H9 (cell line): ENCODE results near the gene MDK. TPM values are rescaled to one million over a fixed set of nuclear protein-coding genes. Genes with fewer than 3 reads are reported as not detected.

Experiments used
- DNase-seq: peaks from one replicate; pipeline ENCODE4 v3.0.0-alpha.2; 2017
- H2AFZ ChIP-seq: one replicate; pipeline ENCODE4 v1.6.1; 2013; ENCODE audit warnings: mild to moderate bottlenecking, low read length, control low read depth, moderate library complexity
- H2AK5ac ChIP-seq: 2 replicates; pipeline ENCODE4 v1.6.1; 2013; ENCODE audit warnings: low read length, control low read depth, mixed read lengths; ENCODE audit not compliant: insufficient read length
- H2BK120ac ChIP-seq: one replicate; pipeline ENCODE4 v1.6.1; 2013; ENCODE audit warnings: low read depth, mild to moderate bottlenecking, low read length, control low read depth, inconsistent platforms; ENCODE audit not compliant: poor library complexity, severe bottlenecking
- H2BK12ac ChIP-seq: 2 replicates; pipeline ENCODE4 v1.6.1; 2013; ENCODE audit warnings: low read length, control low read depth, mixed read lengths, low read depth; ENCODE audit not compliant: insufficient read length
- H2BK15ac ChIP-seq: 2 replicates; pipeline ENCODE4 v1.6.1; 2013; ENCODE audit warnings: low read depth, low read length, control low read depth
- H2BK20ac ChIP-seq: one replicate; pipeline ENCODE4 v1.6.1; 2013; ENCODE audit warnings: low read depth, mild to moderate bottlenecking, low read length, control low read depth, inconsistent platforms; ENCODE audit not compliant: poor library complexity, severe bottlenecking
- H2BK5ac ChIP-seq: 2 replicates; pipeline ENCODE4 v1.6.1; 2013; ENCODE audit warnings: low read length, control low read depth, mixed read lengths; ENCODE audit not compliant: insufficient read length
- H3K14ac ChIP-seq: 2 replicates; pipeline ENCODE4 v1.6.1; 2013; ENCODE audit warnings: low read length, control low read depth; ENCODE audit not compliant: insufficient read depth
- H3K18ac ChIP-seq: 2 replicates; pipeline ENCODE4 v1.6.1; 2013; ENCODE audit warnings: low read depth, mild to moderate bottlenecking, mixed read lengths, low read length, control low read depth; ENCODE audit not compliant: insufficient read length
- H3K23ac ChIP-seq: 2 replicates; pipeline ENCODE4 v1.6.1; 2013; ENCODE audit warnings: low read length, control low read depth, mixed read lengths, low read depth; ENCODE audit not compliant: insufficient read length
- H3K23me2 ChIP-seq: 2 replicates; pipeline ENCODE4 v1.6.1; 2013; ENCODE audit warnings: low read depth, mild to moderate bottlenecking, mixed read lengths, low read length, control low read depth; ENCODE audit not compliant: insufficient read length, poor library complexity, severe bottlenecking
- H3K27ac ChIP-seq: 2 replicates; pipeline ENCODE4 v1.5.1; 2013; ENCODE audit warnings: low read length, control low read depth, mixed read lengths, low read depth; ENCODE audit not compliant: insufficient read length
- H3K27me3 ChIP-seq: 2 replicates; pipeline ENCODE4 v1.6.1; 2013; ENCODE audit warnings: low read length, control low read depth, inconsistent platforms; ENCODE audit not compliant: insufficient read depth
- H3K4ac ChIP-seq: 2 replicates; pipeline ENCODE4 v1.6.1; 2013; ENCODE audit warnings: low read depth, mild to moderate bottlenecking, control low read depth, inconsistent platforms, low read length, moderate library complexity
- H3K4me1 ChIP-seq: 2 replicates; pipeline ENCODE4 v1.6.1; 2013; ENCODE audit warnings: low read length, control low read depth, inconsistent platforms; ENCODE audit not compliant: insufficient read depth
- H3K4me2 ChIP-seq: 2 replicates; pipeline ENCODE4 v1.6.1; 2013; ENCODE audit warnings: low read length, control low read depth, mixed read lengths; ENCODE audit not compliant: insufficient read length, insufficient read depth
- H3K56ac ChIP-seq: 2 replicates; pipeline ENCODE4 v1.6.1; 2013; ENCODE audit warnings: low read depth, mild to moderate bottlenecking, mixed read lengths, low read length, control low read depth; ENCODE audit not compliant: insufficient read length
- H3K79me1 ChIP-seq: 2 replicates; pipeline ENCODE4 v1.6.1; 2013; ENCODE audit warnings: low read depth, mild to moderate bottlenecking, moderate library complexity, low read length, control low read depth, inconsistent platforms; ENCODE audit not compliant: insufficient read depth, poor library complexity, severe bottlenecking
- H3K79me2 ChIP-seq: 2 replicates; pipeline ENCODE4 v1.6.1; 2013; ENCODE audit warnings: low read length, control low read depth, inconsistent platforms; ENCODE audit not compliant: insufficient read depth
- H3K9ac ChIP-seq: 2 replicates; pipeline ENCODE4 v1.6.1; 2013; ENCODE audit warnings: low read length, control low read depth, mixed read lengths; ENCODE audit not compliant: insufficient read length; ENCODE audit errors: extremely low read depth
- H3K9me3 ChIP-seq: one replicate; pipeline ENCODE4 v1.6.1; 2013; ENCODE audit warnings: low read depth, low read length, inconsistent platforms; ENCODE audit not compliant: control insufficient read depth
- H3T11ph ChIP-seq: one replicate; pipeline ENCODE4 v1.6.1; 2013; ENCODE audit warnings: mild to moderate bottlenecking, low read length, control low read depth, inconsistent platforms
- H4K20me1 ChIP-seq: one replicate; pipeline ENCODE4 v1.6.1; 2013; ENCODE audit not compliant: control insufficient read depth, insufficient read length, insufficient read depth
- H4K5ac ChIP-seq: 2 replicates; pipeline ENCODE4 v1.6.1; 2013; ENCODE audit warnings: low read depth, mild to moderate bottlenecking, mixed read lengths, low read length, control low read depth; ENCODE audit not compliant: insufficient read length
- H4K8ac ChIP-seq: replicated peaks from 2 replicates; pipeline ENCODE4 v1.6.1; 2013; ENCODE audit warnings: low read length, control low read depth, mixed read lengths, low read depth; ENCODE audit not compliant: insufficient read length
- H4K91ac ChIP-seq: 2 replicates; pipeline ENCODE4 v1.6.1; 2013; ENCODE audit warnings: low read depth, mild to moderate bottlenecking, moderate library complexity, mixed read lengths, low read length, control low read depth; ENCODE audit not compliant: insufficient read length
- H3K27ac Mint-ChIP-seq, 3 experiments: 2 replicates in 2 of 3; 3 replicates in 1 of 3; pipeline ENCODE4 v1.8.0; 2020 to 2021; ENCODE audit warnings: mixed read lengths in 3 of 3, mild to moderate bottlenecking in 1 of 3, moderate library complexity in 1 of 3
- H3K27me3 Mint-ChIP-seq: 2 replicates; pipeline ENCODE4 v1.8.0; 2021; ENCODE audit warnings: low read depth, mild to moderate bottlenecking, moderate library complexity, mixed read lengths
- H3K36me3 Mint-ChIP-seq, 3 experiments: 2 replicates in 2 of 3; 3 replicates in 1 of 3; pipeline ENCODE4 v1.8.0; 2020 to 2021; ENCODE audit warnings: low read depth in 3 of 3, mixed read lengths in 3 of 3; ENCODE audit not compliant: insufficient read depth in 1 of 3
- H3K4me1 Mint-ChIP-seq, 2 experiments: 2 replicates each; pipeline ENCODE4 v1.8.0; 2020; ENCODE audit warnings: mixed read lengths in 2 of 2
- H3K4me3 Mint-ChIP-seq, 2 experiments: 2 replicates in 1 of 2; 3 replicates in 1 of 2; pipeline ENCODE4 v1.8.0; 2020 to 2021; ENCODE audit warnings: mild to moderate bottlenecking in 2 of 2, mixed read lengths in 2 of 2, moderate library complexity in 1 of 2
- H3K9me3 Mint-ChIP-seq, 2 experiments: 2 replicates in 1 of 2; 3 replicates in 1 of 2; pipeline ENCODE4 v1.8.0; 2020; ENCODE audit warnings: mild to moderate bottlenecking in 2 of 2, mixed read lengths in 2 of 2, moderate library complexity in 1 of 2
- CTCF ChIP-seq: fragments of 200-600 bp; sonication (generic); conservative IDR thresholded peaks from 3 replicates; pipeline ENCODE4 v1.8.0; 2021; ENCODE audit warnings: antibody characterized with exemption, mild to moderate bottlenecking
- WGBS: extraction: QIAGEN DNeasy Blood & Tissue Kit; methylation state at CpG from one replicate; pipeline ENCODE4 v1.1.7; 2013; ENCODE audit warnings: missing lambda C conversion rate, low lambda C conversion rate, mixed read lengths; ENCODE audit not compliant: insufficient read length; ENCODE audit errors: extremely low coverage; 5-methylcytosine and 5-hydroxymethylcytosine counted together
- total RNA-seq: library from RNA; stranded (reverse); gene quantifications from 2 replicates; pipeline ENCODE4 v1.2.1, GENCODE V29; 2021

Gene MDK
- total RNA-seq, 1 experiment from 2014 or later = 392 TPM

DNA sequence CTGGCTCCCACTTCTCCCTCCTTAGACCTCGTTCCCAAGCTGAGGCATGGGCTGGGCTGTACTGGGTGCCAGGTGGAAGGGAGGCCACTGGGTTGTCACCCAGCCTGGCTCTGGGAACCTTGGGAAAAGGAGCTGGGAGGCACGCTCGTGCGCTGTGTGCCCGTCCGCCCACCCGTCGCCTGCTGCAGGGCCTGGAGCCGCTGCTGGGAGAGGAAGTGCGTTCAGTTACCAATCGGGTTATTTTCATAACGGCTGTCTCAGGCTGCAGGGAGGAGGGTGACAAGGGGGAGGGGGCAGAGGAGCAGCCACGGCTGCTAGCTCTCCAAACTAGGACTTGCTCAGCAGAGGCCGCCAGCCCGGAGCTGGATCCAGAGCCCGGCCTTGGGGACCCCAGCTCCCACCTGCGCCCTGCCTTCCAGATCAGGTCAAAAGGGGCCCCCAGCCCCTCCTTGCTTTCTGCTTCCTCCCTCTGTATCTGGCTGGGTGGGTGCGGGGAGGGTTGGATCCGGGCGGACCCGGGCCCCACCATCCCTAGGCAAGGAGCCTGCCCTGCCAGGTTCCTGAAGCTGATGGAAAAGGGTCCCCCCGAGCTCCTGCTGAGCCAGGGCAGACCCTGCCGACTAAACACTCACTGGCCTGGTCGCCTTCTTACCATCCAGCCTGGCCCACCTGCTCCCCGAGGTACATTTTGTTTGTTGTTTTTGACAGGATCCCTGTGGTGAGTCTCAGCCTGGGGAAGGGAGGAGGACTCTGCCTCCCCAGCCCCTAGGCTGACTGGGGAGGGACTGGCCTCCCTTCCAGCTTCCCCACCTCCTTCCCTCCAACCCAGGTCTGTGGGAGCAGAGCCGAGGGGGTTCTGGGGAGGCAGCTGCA lies 19.9 kb upstream of the MDK start:
- no peaks in the 10 kb centered on the region for H3K27me3 ChIP-seq
- H3K4me1 Mint-ChIP-seq = peaks cover 35 to 49% of the 10 kb centered on the region in 2 experiments
- H3K9me3 ChIP-seq = no peaks in the 10 kb centered on the region
- H3K79me1 ChIP-seq = peaks cover 2% of the 10 kb centered on the region
- H3T11ph ChIP-seq = no peak overlapping the region
- no peak overlapping the region for H2AK5ac ChIP-seq
- no peak overlapping the region for H4K91ac ChIP-seq
- H3K9ac ChIP-seq = no peak overlapping the region
- no peak overlapping the region for H2BK120ac ChIP-seq
- no peaks in the 10 kb centered on the region; the same call in 1 of the 2 replicates for H3K79me2 ChIP-seq
- no peak for TF ChIP-seq CTCF
- no peak overlapping the region for H2BK5ac ChIP-seq
- no CpG with 5 or more reads among the region's 26 CpGs for WGBS
- H3K4me3 Mint-ChIP-seq = no peak overlapping the region; a peak in 1 of 5 replicates
- H3K23ac ChIP-seq = no peak overlapping the region
- no peaks in the 10 kb centered on the region for H4K20me1 ChIP-seq
- no peak overlapping the region for H3K56ac ChIP-seq
- H3K23me2 ChIP-seq = no peaks in the 10 kb centered on the region
- H3K9me3 Mint-ChIP-seq = no peaks in the 10 kb centered on the region
- no peak overlapping the region for H3K27ac ChIP-seq
- no peak overlapping the region; a peak in 3 of 7 replicates for H3K27ac Mint-ChIP-seq
- no peak for DNase-seq
- H2BK15ac ChIP-seq = no peak overlapping the region
- peaks cover 0 to 5% (median 2%) of the 10 kb centered on the region in 3 experiments; a peak in 4 of 7 replicates for H3K36me3 Mint-ChIP-seq
- H3K27me3 Mint-ChIP-seq = no peaks in the 10 kb centered on the region
- no peak overlapping the region for H3K18ac ChIP-seq
- no peak overlapping the region for H4K5ac ChIP-seq
- H2BK12ac ChIP-seq = no peak overlapping the region
- H3K4me2 ChIP-seq = no peak overlapping the region
- H2BK20ac ChIP-seq = no peak overlapping the region
- H2AFZ ChIP-seq = no peak overlapping the region
- H3K4ac ChIP-seq = no peak overlapping the region
- no peaks in the 10 kb centered on the region; the same call in 1 of the 2 replicates for H3K4me1 ChIP-seq
- no peak overlapping the region; the same call in 1 of the 2 replicates for H3K14ac ChIP-seq
- H4K8ac ChIP-seq = no peak overlapping the region
